HEK293 (cell line): ENCODE measurements around the gene RNASEH2A.

Source experiments
- BCL11A ChIP-seq: fragments of 450-650 bp; formaldehyde crosslinking; IDR thresholded peaks from 2 replicates; pipeline ENCODE4 v1.5.1; 2016; ENCODE audit warnings: low read depth, missing biosample characterization, missing genetic modification characterization
- BCL6B ChIP-seq: fragments of 450-650 bp; formaldehyde crosslinking; IDR thresholded peaks from 2 replicates; pipeline ENCODE4 v1.5.1; 2017; ENCODE audit warnings: missing biosample characterization, missing genetic modification characterization
- GLIS2 ChIP-seq: fragments of 450-650 bp; formaldehyde crosslinking; IDR thresholded peaks from 2 replicates; pipeline ENCODE4 v1.5.1; 2016; ENCODE audit warnings: missing biosample characterization, missing genetic modification characterization
- KLF16 ChIP-seq: fragments of 450-650 bp; formaldehyde crosslinking; IDR thresholded peaks from 2 replicates; pipeline ENCODE4 v1.5.1; 2017; ENCODE audit warnings: missing biosample characterization, missing genetic modification characterization
- MEIS1 ChIP-seq: sonication (generic); formaldehyde crosslinking; IDR thresholded peaks from 2 replicates; pipeline ENCODE4 v1.8.1; 2022; ENCODE audit warnings: missing genetic modification reagents, mild to moderate bottlenecking, borderline replicate concordance
- PBX3 ChIP-seq: sonication (generic); formaldehyde crosslinking; IDR thresholded peaks from 2 replicates; pipeline ENCODE4 v1.8.1; 2022; ENCODE audit warnings: mild to moderate bottlenecking, moderate library complexity, missing genetic modification reagents
- PRDM1 ChIP-seq: fragments of 450-650 bp; formaldehyde crosslinking; IDR thresholded peaks from 2 replicates; pipeline ENCODE4; 2016; ENCODE audit warnings: missing biosample characterization, missing genetic modification characterization
- PRDM6 ChIP-seq: fragments of 450-650 bp; formaldehyde crosslinking; IDR thresholded peaks from 2 replicates; pipeline ENCODE4 v1.5.1; 2017; ENCODE audit warnings: missing biosample characterization, missing genetic modification characterization
- SCRT2 ChIP-seq: fragments of 450-650 bp; formaldehyde crosslinking; IDR thresholded peaks from 2 replicates; pipeline ENCODE4 v1.5.1; 2016; ENCODE audit warnings: missing biosample characterization, missing genetic modification characterization
- SP2 ChIP-seq: fragments of 450-650 bp; formaldehyde crosslinking; IDR thresholded peaks from 2 replicates; pipeline ENCODE4 v1.5.1; 2016; ENCODE audit warnings: missing biosample characterization, missing genetic modification characterization
- SP3 ChIP-seq: fragments of 450-650 bp; formaldehyde crosslinking; IDR thresholded peaks from 2 replicates; pipeline ENCODE4 v1.5.1; 2016; ENCODE audit warnings: missing biosample characterization, missing genetic modification characterization
- ZBTB8A ChIP-seq: fragments of 450-650 bp; formaldehyde crosslinking; IDR thresholded peaks from 2 replicates; pipeline ENCODE4 v1.5.1; 2016; ENCODE audit warnings: missing biosample characterization, missing genetic modification characterization
- ZFP37 ChIP-seq: fragments of 450-650 bp; formaldehyde crosslinking; IDR thresholded peaks from 2 replicates; pipeline ENCODE4 v1.5.1; 2016; ENCODE audit warnings: missing biosample characterization, missing genetic modification characterization
- ZFP69B ChIP-seq: fragments of 450-650 bp; formaldehyde crosslinking; IDR thresholded peaks from 2 replicates; pipeline ENCODE4 v1.5.1; 2016; ENCODE audit warnings: missing biosample characterization, missing genetic modification characterization
- ZNF10 ChIP-seq: fragments of 450-650 bp; formaldehyde crosslinking; IDR thresholded peaks from 2 replicates; pipeline ENCODE4 v1.5.1; 2017; ENCODE audit warnings: missing biosample characterization, missing genetic modification characterization
- ZNF132 ChIP-seq: fragments of 450-650 bp; formaldehyde crosslinking; IDR thresholded peaks from 2 replicates; pipeline ENCODE4 v1.5.1; 2017; ENCODE audit warnings: missing biosample characterization, missing genetic modification characterization, borderline replicate concordance
- ZNF138 ChIP-seq: fragments of 450-650 bp; formaldehyde crosslinking; IDR thresholded peaks from 2 replicates; pipeline ENCODE4 v1.5.1; 2016; ENCODE audit warnings: missing biosample characterization, missing genetic modification characterization, borderline replicate concordance
- ZNF155 ChIP-seq: fragments of 450-650 bp; formaldehyde crosslinking; IDR thresholded peaks from 2 replicates; pipeline ENCODE4 v1.5.1; 2016; ENCODE audit warnings: missing biosample characterization, missing genetic modification characterization
- ZNF18 ChIP-seq: fragments of 450-650 bp; formaldehyde crosslinking; IDR thresholded peaks from 2 replicates; pipeline ENCODE4 v1.5.1; 2016; ENCODE audit warnings: missing biosample characterization, missing genetic modification characterization
- ZNF23 ChIP-seq: fragments of 450-650 bp; formaldehyde crosslinking; IDR thresholded peaks from 2 replicates; pipeline ENCODE4 v1.5.1; 2016; ENCODE audit warnings: missing biosample characterization, missing genetic modification characterization, borderline replicate concordance
- ZNF239 ChIP-seq: fragments of 450-650 bp; formaldehyde crosslinking; IDR thresholded peaks from 2 replicates; pipeline ENCODE4 v1.5.1; 2016; ENCODE audit warnings: missing biosample characterization, missing genetic modification characterization
- ZNF266 ChIP-seq: fragments of 450-650 bp; formaldehyde crosslinking; IDR thresholded peaks from 2 replicates; pipeline ENCODE4 v1.5.1; 2016; ENCODE audit warnings: missing biosample characterization, missing genetic modification characterization, low read depth
- ZNF274 ChIP-seq, 2 experiments: fragments of 200-500 bp in 1 of 2; fragments of 450-650 bp in 1 of 2; sonication (Bioruptor generic) in 1 of 2; formaldehyde crosslinking in 1 of 2; IDR thresholded peaks; 2 replicates each; pipeline versions ENCODE4 v1.5.1 to v1.6.1; 2014 to 2016; ENCODE audit warnings: borderline replicate concordance in 1 of 2, inconsistent platforms in 1 of 2, low read length in 1 of 2, missing biosample characterization in 1 of 2, missing genetic modification characterization in 1 of 2
- ZNF350 ChIP-seq: fragments of 450-650 bp; formaldehyde crosslinking; IDR thresholded peaks from 2 replicates; pipeline ENCODE4 v1.5.0; 2017; ENCODE audit warnings: missing biosample characterization, mild to moderate bottlenecking, missing genetic modification characterization
- ZNF473 ChIP-seq: fragments of 450-650 bp; formaldehyde crosslinking; IDR thresholded peaks from 2 replicates; pipeline ENCODE4 v1.5.1; 2017; ENCODE audit warnings: missing biosample characterization, missing genetic modification characterization
- ZNF514 ChIP-seq: fragments of 450-650 bp; formaldehyde crosslinking; IDR thresholded peaks from 2 replicates; pipeline ENCODE4 v1.5.1; 2016; ENCODE audit warnings: missing biosample characterization, missing genetic modification characterization
- ZNF544 ChIP-seq: fragments of 450-650 bp; formaldehyde crosslinking; IDR thresholded peaks from 2 replicates; pipeline ENCODE4 v1.5.0; 2017; ENCODE audit warnings: missing biosample characterization, missing genetic modification characterization
- ZNF555 ChIP-seq: fragments of 450-650 bp; formaldehyde crosslinking; conservative IDR thresholded peaks from 2 replicates; pipeline ENCODE4 v1.5.1; 2017; ENCODE audit warnings: missing biosample characterization, mild to moderate bottlenecking, missing genetic modification characterization, inconsistent platforms
- ZNF585B ChIP-seq: fragments of 450-650 bp; formaldehyde crosslinking; IDR thresholded peaks from 2 replicates; pipeline ENCODE4 v1.5.1; 2016; ENCODE audit warnings: missing biosample characterization, missing genetic modification characterization
- ZNF776 ChIP-seq: fragments of 450-650 bp; formaldehyde crosslinking; IDR thresholded peaks from 2 replicates; pipeline ENCODE4 v1.5.0; 2017; ENCODE audit warnings: missing biosample characterization, missing genetic modification characterization, borderline replicate concordance
- ZNF785 ChIP-seq: fragments of 450-650 bp; formaldehyde crosslinking; IDR thresholded peaks from 2 replicates; pipeline ENCODE4 v1.5.1; 2016; ENCODE audit warnings: missing biosample characterization, missing genetic modification characterization
- TF ChIP-seq, protein P1 (sequence below): fragments of 450-650 bp; formaldehyde crosslinking; IDR thresholded peaks from 2 replicates; pipeline ENCODE4 v1.5.1; 2016; ENCODE audit warnings: missing biosample characterization, missing genetic modification characterization

The RNASEH2A gene

DNA sequence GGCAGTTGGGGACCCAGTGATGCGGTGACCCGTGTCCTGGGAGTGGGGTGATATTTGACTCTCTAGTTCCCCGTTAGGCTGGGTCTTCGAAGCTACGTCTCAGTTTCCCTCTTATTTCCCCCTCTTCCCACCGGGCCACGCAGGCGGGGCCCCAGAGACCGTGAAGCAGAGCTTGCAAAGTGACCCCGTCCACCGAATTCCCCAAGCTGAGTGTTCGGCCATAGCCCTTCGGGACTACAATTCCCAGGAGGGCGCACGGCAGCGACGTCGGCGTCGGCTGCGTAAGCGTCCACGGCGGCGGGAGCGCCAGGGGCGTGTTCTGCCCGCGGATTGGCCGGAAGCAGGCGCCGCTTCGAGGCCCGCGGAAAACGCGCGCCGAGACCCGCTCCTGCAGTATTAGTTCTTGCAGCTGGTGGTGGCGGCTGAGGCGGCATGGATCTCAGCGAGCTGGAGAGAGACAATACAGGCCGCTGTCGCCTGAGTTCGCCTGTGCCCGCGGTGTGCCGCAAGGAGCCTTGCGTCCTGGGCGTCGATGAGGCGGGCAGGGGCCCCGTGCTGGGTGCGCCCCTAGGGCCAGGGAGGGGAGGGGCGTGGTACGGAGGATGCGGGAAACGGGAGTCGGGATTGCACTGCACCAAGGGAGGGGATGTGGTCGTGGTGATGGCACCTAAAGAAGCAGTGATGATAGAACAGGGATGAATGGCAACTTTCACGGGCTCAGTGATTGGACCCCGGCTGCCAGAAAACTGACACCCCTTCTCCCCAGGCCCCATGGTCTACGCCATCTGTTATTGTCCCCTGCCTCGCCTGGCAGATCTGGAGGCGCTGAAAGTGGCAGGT lies at the start of gene RNASEH2A (continued):
- TF ChIP-seq KLF16 (peak; percentile 93), SCRT2 (tag by site-specific recombination) (no peak), SP3 (tag by site-specific recombination) (peak; percentile 85), ZFP69B (tag by site-specific recombination) (0 out of 2 replicates have a peak, but pooled peaks have one; percentile 46), PRDM1 (tag by site-specific recombination) (no peak), ZNF266 (tag by site-specific recombination) (no peak), ZNF585B (no peak), SP2 (tag by site-specific recombination) (peak; percentile 77), ZNF132 (tag by site-specific recombination) (no peak), ZNF10 (tag by site-specific recombination) (no peak), BCL6B (tag by site-specific recombination) (no peak), ZNF544 (tag by site-specific recombination) (no peak), ZNF23 (tag by site-specific recombination) (no peak), ZNF274 (IDR thresholded peaks at IDR 0.05; ENCODE audit: low read length) (no peak), ZNF274 (tag by site-specific recombination; IDR thresholded peaks at IDR 0.05; ENCODE audit: borderline replicate concordance) (no peak), ZFP37 (tag by site-specific recombination) (no peak), ZNF239 (tag by site-specific recombination) (peak; percentile 75; the same call in 1 of the 2 replicates), ZNF776 (no peak), ZNF138 (tag by site-specific recombination) (no peak), ZBTB8A (peak; percentile 82), ZNF555 (no peak), MEIS1 (CRISPR knock-in tag) (no peak), PBX3 (CRISPR knock-in tag) (no peak), BCL11A (tag by site-specific recombination) (peak; percentile 76; the same call in 1 of the 2 replicates), PRDM6 (tag by site-specific recombination) (no peak), ZNF155 (no peak), ZNF473 (tag by site-specific recombination) (no peak), ZNF514 (no peak), ZNF785 (tag by site-specific recombination) (no peak), ZNF18 (tag by site-specific recombination) (peak; percentile 48; the same call in 1 of the 2 replicates), ZNF350 (tag by site-specific recombination) (no peak), GLIS2 (tag by site-specific recombination) (no peak)
- TF ChIP-seq, protein P1, sequence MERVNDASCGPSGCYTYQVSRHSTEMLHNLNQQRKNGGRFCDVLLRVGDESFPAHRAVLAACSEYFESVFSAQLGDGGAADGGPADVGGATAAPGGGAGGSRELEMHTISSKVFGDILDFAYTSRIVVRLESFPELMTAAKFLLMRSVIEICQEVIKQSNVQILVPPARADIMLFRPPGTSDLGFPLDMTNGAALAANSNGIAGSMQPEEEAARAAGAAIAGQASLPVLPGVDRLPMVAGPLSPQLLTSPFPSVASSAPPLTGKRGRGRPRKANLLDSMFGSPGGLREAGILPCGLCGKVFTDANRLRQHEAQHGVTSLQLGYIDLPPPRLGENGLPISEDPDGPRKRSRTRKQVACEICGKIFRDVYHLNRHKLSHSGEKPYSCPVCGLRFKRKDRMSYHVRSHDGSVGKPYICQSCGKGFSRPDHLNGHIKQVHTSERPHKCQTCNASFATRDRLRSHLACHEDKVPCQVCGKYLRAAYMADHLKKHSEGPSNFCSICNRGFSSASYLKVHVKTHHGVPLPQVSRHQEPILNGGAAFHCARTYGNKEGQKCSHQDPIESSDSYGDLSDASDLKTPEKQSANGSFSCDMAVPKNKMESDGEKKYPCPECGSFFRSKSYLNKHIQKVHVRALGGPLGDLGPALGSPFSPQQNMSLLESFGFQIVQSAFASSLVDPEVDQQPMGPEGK (tag by site-specific recombination): peak; percentile 86
